ENCODE results near the gene CCNF.

Gene CCNF

DNA sequence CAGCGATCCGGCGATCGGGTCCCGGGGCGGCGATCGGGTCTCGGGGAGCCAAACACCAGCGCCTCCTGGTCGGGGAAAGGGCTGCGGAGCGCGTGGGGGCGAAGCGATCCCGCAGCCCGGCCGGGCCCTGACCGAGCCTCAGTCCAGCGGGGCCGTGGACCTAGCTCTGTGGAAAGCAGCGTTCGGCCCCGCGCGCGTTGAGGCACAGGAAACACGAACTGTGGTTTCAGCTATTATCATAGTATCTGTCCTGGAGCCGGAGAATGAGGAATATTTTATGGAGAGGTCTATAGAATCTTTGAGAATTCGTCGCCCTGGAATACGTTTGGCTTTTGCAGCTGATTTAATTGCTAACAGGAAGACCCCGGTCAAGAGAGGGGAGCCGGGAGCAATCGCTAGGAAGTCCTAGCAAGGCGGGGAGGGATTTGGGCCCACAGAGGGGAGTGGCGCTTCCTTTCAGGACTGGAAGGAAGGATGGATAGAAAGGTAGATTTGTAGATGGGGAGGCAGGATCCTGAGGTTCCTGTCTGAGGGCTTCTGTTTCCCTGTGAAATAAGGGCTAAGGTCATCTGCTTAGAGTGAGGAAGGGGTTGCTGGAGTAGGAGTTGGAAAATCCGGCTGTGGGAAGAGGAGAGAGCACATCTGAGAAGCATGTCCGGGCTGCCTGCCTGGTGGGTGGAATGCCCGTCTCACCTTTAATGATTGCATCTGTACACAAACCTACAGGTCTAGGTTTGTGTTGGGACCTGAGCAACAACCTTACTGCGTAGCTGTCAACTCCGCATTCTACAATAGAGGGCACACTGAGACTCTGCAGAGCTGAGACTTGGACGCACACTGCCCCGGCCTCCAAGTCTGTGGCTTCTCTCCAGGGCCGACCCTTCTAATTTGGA is 770 bp downstream of the CCNF start (continued):
- TF ChIP-seq SCRT2 (tag by site-specific recombination; IDR thresholded peaks at IDR 0.05) = peak; percentile 73
- peak; percentile 59 for TF ChIP-seq ZNF335 (tag by site-specific recombination; conservative IDR thresholded peaks at IDR 0.05)
- 0 out of 2 replicates have a peak, but pooled peaks have one; percentile 19 for TF ChIP-seq KLF16 (tag by site-specific recombination; IDR thresholded peaks at IDR 0.05)
- TF ChIP-seq ZBTB20 (tag by site-specific recombination; IDR thresholded peaks at IDR 0.05) = peak; percentile 64
- no peak for TF ChIP-seq SP7 (tag by site-specific recombination; IDR thresholded peaks at IDR 0.05)
- no peak for TF ChIP-seq ZNF473 (tag by site-specific recombination; IDR thresholded peaks at IDR 0.05)
- TF ChIP-seq, protein P1, sequence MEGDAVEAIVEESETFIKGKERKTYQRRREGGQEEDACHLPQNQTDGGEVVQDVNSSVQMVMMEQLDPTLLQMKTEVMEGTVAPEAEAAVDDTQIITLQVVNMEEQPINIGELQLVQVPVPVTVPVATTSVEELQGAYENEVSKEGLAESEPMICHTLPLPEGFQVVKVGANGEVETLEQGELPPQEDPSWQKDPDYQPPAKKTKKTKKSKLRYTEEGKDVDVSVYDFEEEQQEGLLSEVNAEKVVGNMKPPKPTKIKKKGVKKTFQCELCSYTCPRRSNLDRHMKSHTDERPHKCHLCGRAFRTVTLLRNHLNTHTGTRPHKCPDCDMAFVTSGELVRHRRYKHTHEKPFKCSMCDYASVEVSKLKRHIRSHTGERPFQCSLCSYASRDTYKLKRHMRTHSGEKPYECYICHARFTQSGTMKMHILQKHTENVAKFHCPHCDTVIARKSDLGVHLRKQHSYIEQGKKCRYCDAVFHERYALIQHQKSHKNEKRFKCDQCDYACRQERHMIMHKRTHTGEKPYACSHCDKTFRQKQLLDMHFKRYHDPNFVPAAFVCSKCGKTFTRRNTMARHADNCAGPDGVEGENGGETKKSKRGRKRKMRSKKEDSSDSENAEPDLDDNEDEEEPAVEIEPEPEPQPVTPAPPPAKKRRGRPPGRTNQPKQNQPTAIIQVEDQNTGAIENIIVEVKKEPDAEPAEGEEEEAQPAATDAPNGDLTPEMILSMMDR (tag by site-specific recombination; IDR thresholded peaks at IDR 0.05) = peak; percentile 65
- TF ChIP-seq, protein P2, sequence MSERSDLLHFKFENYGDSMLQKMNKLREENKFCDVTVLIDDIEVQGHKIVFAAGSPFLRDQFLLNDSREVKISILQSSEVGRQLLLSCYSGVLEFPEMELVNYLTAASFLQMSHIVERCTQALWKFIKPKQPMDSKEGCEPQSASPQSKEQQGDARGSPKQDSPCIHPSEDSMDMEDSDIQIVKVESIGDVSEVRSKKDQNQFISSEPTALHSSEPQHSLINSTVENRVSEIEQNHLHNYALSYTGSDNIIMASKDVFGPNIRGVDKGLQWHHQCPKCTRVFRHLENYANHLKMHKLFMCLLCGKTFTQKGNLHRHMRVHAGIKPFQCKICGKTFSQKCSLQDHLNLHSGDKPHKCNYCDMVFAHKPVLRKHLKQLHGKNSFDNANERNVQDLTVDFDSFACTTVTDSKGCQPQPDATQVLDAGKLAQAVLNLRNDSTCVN (tag by site-specific recombination; optimal IDR thresholded peaks at IDR 0.05) = peak; percentile 72
- 0 out of 2 replicates have a peak, but pooled peaks have one; percentile 2 for TF ChIP-seq YY1 (tag by site-specific recombination; IDR thresholded peaks at IDR 0.05)

DNA sequence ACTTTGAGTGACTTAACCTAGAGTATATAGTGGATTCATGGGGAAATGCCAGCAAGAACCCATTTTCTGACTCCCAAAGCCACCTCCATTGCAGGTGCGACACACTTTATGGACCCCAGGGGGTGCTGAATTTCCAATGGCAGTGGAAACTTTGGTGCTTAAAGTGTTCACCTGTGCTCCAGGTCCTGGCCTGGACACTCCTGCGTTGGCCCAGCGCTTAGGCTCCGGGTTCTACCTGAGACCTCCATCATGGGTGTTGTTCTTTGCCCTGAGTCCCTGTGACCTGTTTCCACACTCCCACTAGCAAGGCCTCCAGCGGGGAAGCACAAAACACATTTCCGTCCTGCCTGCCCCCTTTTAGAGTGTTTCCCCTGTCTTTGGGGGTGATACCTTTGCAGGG is 3.0 kb downstream of the CCNF start:
- no peaks in the 10 kb centered on the region for H3K9me3 ChIP-seq (ENCODE audit: control insufficient read depth, insufficient read depth, low read depth, low read length)
- H3K4me1 ChIP-seq (ENCODE audit: control insufficient read depth, insufficient read depth, low read length) = no peaks in the 10 kb centered on the region; the same call in 1 of the 2 replicates
- no peak overlapping the region for H3K27ac ChIP-seq (ENCODE audit: extremely low read depth, low read depth, low read length)
- ChIA-PET POLR2A (no interaction called here), CTCF (no interaction called here)
- peaks cover 30 to 58% of the 10 kb centered on the region in 2 experiments; a peak in 2 of 3 replicates for H3K36me3 ChIP-seq (ENCODE audit: control insufficient read depth in 2 of 2, insufficient read depth in 1 of 2, low read length in 2 of 2)
- TF ChIP-seq HOXA7 (CRISPR knock-in tag; IDR thresholded peaks at IDR 0.05; ENCODE audit: borderline replicate concordance) = no peak
- TF ChIP-seq ZNF529 (tag by site-specific recombination; IDR thresholded peaks at IDR 0.05; ENCODE audit: insufficient replicate concordance) = no peak
- TF ChIP-seq, protein P3, sequence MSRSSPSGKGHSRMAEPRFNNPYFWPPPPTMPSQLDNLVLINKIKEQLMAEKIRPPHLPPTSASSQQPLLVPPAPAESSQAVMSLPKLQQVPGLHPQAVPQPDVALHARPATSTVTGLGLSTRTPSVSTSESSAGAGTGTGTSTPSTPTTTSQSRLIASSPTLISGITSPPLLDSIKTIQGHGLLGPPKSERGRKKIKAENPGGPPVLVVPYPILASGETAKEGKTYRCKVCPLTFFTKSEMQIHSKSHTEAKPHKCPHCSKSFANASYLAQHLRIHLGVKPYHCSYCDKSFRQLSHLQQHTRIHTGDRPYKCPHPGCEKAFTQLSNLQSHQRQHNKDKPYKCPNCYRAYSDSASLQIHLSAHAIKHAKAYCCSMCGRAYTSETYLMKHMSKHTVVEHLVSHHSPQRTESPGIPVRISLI (tag by site-specific recombination; IDR thresholded peaks at IDR 0.05) = no peak
- TF ChIP-seq, protein P4, sequence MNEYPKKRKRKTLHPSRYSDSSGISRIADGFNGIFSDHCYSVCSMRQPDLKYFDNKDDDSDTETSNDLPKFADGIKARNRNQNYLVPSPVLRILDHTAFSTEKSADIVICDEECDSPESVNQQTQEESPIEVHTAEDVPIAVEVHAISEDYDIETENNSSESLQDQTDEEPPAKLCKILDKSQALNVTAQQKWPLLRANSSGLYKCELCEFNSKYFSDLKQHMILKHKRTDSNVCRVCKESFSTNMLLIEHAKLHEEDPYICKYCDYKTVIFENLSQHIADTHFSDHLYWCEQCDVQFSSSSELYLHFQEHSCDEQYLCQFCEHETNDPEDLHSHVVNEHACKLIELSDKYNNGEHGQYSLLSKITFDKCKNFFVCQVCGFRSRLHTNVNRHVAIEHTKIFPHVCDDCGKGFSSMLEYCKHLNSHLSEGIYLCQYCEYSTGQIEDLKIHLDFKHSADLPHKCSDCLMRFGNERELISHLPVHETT (tag by site-specific recombination; IDR thresholded peaks at IDR 0.05) = no peak
- TF ChIP-seq ZNF133 (tag by site-specific recombination; IDR thresholded peaks at IDR 0.05) = no peak
- TF ChIP-seq ZNF354C (tag by site-specific recombination; IDR thresholded peaks at IDR 0.05; ENCODE audit: borderline replicate concordance, low read depth) = no peak
- TF ChIP-seq PRDM1 (tag by site-specific recombination; IDR thresholded peaks at IDR 0.05) = no peak
- no peak for TF ChIP-seq ZNF664 (tag by site-specific recombination; IDR thresholded peaks at IDR 0.05)
- TF ChIP-seq, protein P5, sequence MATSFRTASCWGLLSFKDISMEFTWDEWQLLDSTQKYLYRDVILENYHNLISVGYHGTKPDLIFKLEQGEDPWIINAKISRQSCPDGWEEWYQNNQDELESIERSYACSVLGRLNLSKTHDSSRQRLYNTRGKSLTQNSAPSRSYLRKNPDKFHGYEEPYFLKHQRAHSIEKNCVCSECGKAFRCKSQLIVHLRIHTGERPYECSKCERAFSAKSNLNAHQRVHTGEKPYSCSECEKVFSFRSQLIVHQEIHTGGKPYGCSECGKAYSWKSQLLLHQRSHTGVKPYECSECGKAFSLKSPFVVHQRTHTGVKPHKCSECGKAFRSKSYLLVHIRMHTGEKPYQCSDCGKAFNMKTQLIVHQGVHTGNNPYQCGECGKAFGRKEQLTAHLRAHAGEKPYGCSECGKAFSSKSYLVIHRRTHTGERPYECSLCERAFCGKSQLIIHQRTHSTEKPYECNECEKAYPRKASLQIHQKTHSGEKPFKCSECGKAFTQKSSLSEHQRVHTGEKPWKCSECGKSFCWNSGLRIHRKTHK (tag by site-specific recombination; IDR thresholded peaks at IDR 0.05) = no peak
- TF ChIP-seq, protein P6, sequence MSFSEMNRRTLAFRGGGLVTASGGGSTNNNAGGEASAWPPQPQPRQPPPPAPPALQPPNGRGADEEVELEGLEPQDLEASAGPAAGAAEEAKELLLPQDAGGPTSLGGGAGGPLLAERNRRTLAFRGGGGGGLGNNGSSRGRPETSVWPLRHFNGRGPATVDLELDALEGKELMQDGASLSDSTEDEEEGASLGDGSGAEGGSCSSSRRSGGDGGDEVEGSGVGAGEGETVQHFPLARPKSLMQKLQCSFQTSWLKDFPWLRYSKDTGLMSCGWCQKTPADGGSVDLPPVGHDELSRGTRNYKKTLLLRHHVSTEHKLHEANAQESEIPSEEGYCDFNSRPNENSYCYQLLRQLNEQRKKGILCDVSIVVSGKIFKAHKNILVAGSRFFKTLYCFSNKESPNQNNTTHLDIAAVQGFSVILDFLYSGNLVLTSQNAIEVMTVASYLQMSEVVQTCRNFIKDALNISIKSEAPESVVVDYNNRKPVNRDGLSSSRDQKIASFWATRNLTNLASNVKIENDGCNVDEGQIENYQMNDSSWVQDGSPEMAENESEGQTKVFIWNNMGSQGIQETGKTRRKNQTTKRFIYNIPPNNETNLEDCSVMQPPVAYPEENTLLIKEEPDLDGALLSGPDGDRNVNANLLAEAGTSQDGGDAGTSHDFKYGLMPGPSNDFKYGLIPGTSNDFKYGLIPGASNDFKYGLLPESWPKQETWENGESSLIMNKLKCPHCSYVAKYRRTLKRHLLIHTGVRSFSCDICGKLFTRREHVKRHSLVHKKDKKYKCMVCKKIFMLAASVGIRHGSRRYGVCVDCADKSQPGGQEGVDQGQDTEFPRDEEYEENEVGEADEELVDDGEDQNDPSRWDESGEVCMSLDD (tag by site-specific recombination; IDR thresholded peaks at IDR 0.05) = no peak
- TF ChIP-seq ZNF394 (tag by site-specific recombination; IDR thresholded peaks at IDR 0.05; ENCODE audit: borderline replicate concordance) = no peak
- TF ChIP-seq ZNF76 (tag by site-specific recombination; IDR thresholded peaks at IDR 0.05; ENCODE audit: borderline replicate concordance, low read depth) = no peak
- no peak for TF ChIP-seq WT1 (tag by site-specific recombination; IDR thresholded peaks at IDR 0.05)
- TF ChIP-seq TRIM28 (IDR thresholded peaks at IDR 0.05; ENCODE audit: borderline replicate concordance, low read length) = no peak
- no peak for TF ChIP-seq ZNF2 (tag by site-specific recombination; IDR thresholded peaks at IDR 0.05)
- TF ChIP-seq ZFP3 (tag by site-specific recombination; IDR thresholded peaks at IDR 0.05; ENCODE audit: low read depth) = no peak
- no peak for TF ChIP-seq ZNF514 (tag by site-specific recombination; IDR thresholded peaks at IDR 0.05)
- TF ChIP-seq ZNF202 (tag by site-specific recombination; IDR thresholded peaks at IDR 0.05; ENCODE audit: borderline replicate concordance) = no peak
- H3K4me3 ChIP-seq (ENCODE audit: low read depth, low read length) = no peak overlapping the region

Measured in HEK293 (cell line).